ENCODE results near the gene TIMM17A. TPM values are rescaled to one million over a fixed set of nuclear protein-coding genes. Genes with fewer than 3 reads are reported as not detected.

Gene TIMM17A
- total RNA-seq, 2 experiments from 2014 or later: 42.5 to 44.8 TPM

DNA sequence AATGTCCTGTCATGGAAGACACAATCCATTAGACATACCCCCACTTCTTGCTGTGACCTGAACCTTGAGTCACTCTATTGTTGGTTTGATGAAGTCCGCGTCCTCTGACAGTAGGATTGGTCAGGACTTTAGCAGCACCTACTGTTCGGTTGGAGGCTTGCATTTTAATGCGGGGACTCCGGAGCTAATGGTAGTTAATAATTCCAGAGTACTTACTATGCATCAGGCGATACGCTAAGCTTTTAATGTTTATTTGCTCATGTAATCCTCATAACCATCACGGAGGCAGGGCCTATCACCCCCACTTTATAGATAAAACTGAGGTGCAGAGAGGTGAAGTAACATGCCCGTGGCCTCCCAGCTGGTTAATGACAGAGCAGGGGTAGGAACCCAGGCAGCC, 47.2 kb downstream of the TIMM17A start:
- Mint-ChIP-seq H3K4me1 (no peaks in the 10 kb centered on the region), H3K27me3 (no peaks in the 10 kb centered on the region), H3K27ac (no peak overlapping the region), H3K36me3 (ENCODE audit: low read depth) (peaks cover 44% of the 10 kb centered on the region), H3K4me3 (no peak overlapping the region), H3K9me3 (no peaks in the 10 kb centered on the region)
- DNase-seq: no peak
- POLR2A ChIA-PET: no interaction called here
- CTCF ChIA-PET: interaction anchor here (0.6 kb wide), 1 partner anchor 82 kb away, joined by 4 read pairs; no protein-coding TSS in a partner anchor

GRCh38 chr1:202004711-202005110, 49.4 kb downstream of the TIMM17A start:
- Mint-ChIP-seq H3K4me3 (no peak overlapping the region), H3K9me3 (no peaks in the 10 kb centered on the region)

GRCh38 chr1:202005958-202006357, 50.7 kb downstream of the TIMM17A start:
- Mint-ChIP-seq H3K4me3 (no peak overlapping the region), H3K36me3 (ENCODE audit: low read depth) (peaks cover 26% of the 10 kb centered on the region), H3K9me3 (no peaks in the 10 kb centered on the region), H3K27me3 (no peaks in the 10 kb centered on the region), H3K27ac (no peak overlapping the region), H3K4me1 (no peaks in the 10 kb centered on the region)
- no peak for DNase-seq
- ChIA-PET CTCF (interaction anchor here (2.0 kb wide), 1 partner anchor 129 kb away, joined by 4 read pairs; no protein-coding TSS in a partner anchor), POLR2A (interaction anchor here (1.8 kb wide), 1 partner anchor 137 kb away, joined by 4 read pairs; no protein-coding TSS in a partner anchor)

More at GRCh38 chr1:202004711-202005110, 49.4 kb downstream of the TIMM17A start:
- Mint-ChIP-seq H3K27ac (no peak overlapping the region), H3K27me3 (no peaks in the 10 kb centered on the region), H3K4me1 (no peaks in the 10 kb centered on the region), H3K36me3 (ENCODE audit: low read depth) (peaks cover 36% of the 10 kb centered on the region)
- ChIA-PET CTCF (interaction anchor here (0.6 to 1.0 kb wide), 2 partner anchors 12 to 109 kb away, joined by 3 read pairs; no protein-coding TSS in a partner anchor), POLR2A (no interaction called here)
- DNase-seq: no peak

DNA sequence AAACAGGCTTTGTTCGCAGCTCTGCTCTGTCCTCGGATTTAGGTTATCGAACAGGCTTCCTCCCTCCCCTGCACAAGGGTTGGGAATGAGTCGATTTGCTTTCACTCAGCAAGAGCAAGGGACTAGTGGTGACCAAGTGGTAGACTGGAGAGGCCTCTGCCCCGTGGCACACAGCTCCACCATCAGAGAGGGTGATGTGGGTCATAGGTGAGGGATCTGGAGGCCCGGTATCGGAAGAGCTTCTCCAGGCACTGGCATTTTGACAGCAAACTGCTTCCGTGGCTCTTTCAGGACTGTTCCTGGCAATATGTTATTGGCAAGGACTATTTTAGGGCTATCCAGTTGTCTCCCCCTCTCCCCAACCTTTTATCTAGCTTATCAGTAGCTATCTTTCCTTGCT, 52.0 kb downstream of the TIMM17A start:
- H3K4me3 Mint-ChIP-seq: no peak overlapping the region
- no peaks in the 10 kb centered on the region for H3K9me3 Mint-ChIP-seq
- DNase-seq: no peak
- CTCF ChIA-PET: interaction anchor here (0.9 to 2.0 kb wide), 2 partner anchors 9 to 127 kb away, joined by 3 to 4 read pairs; no protein-coding TSS in a partner anchor
- peaks cover 20% of the 10 kb centered on the region for H3K36me3 Mint-ChIP-seq (ENCODE audit: low read depth)
- H3K27me3 Mint-ChIP-seq: no peaks in the 10 kb centered on the region
- POLR2A ChIA-PET: interaction anchor here (1.8 kb wide), 1 partner anchor 136 kb away, joined by 4 read pairs; no protein-coding TSS in a partner anchor
- no peaks in the 10 kb centered on the region for H3K4me1 Mint-ChIP-seq
- no peak overlapping the region for H3K27ac Mint-ChIP-seq

GRCh38 chr1:202007805-202008489, 52.6 kb downstream of the TIMM17A start:
- Mint-ChIP-seq H3K36me3 (ENCODE audit: low read depth) (peaks cover 14% of the 10 kb centered on the region), H3K27me3 (no peaks in the 10 kb centered on the region), H3K9me3 (no peaks in the 10 kb centered on the region), H3K4me3 (no peak overlapping the region), H3K4me1 (no peaks in the 10 kb centered on the region), H3K27ac (no peak overlapping the region)
- CTCF ChIA-PET: interaction anchor here (0.9 to 2.5 kb wide), 5 partner anchors 9 to 178 kb away, joined by 3 to 6 read pairs (median 4); no protein-coding TSS in a partner anchor
- DNase-seq: no peak
- POLR2A ChIA-PET: interaction anchor here (1.8 kb wide), 1 partner anchor 135 kb away, joined by 4 read pairs; no protein-coding TSS in a partner anchor

GRCh38 chr1:202009326-202010179, 54.2 kb downstream of the TIMM17A start:
- DNase-seq: peak; percentile 59
- no peaks in the 10 kb centered on the region for H3K4me1 Mint-ChIP-seq
- peaks cover under 1% of the 10 kb centered on the region for H3K36me3 Mint-ChIP-seq (ENCODE audit: low read depth)
- H3K9me3 Mint-ChIP-seq: no peaks in the 10 kb centered on the region
- H3K27ac Mint-ChIP-seq: no peak overlapping the region
- ChIA-PET POLR2A (no interaction called here), CTCF (interaction anchor here (1.1 to 2.5 kb wide), 5 partner anchors 114 to 180 kb away, joined by 3 to 6 read pairs (median 3); no protein-coding TSS in a partner anchor)
- no peaks in the 10 kb centered on the region for H3K27me3 Mint-ChIP-seq
- no peak overlapping the region for H3K4me3 Mint-ChIP-seq

DNA sequence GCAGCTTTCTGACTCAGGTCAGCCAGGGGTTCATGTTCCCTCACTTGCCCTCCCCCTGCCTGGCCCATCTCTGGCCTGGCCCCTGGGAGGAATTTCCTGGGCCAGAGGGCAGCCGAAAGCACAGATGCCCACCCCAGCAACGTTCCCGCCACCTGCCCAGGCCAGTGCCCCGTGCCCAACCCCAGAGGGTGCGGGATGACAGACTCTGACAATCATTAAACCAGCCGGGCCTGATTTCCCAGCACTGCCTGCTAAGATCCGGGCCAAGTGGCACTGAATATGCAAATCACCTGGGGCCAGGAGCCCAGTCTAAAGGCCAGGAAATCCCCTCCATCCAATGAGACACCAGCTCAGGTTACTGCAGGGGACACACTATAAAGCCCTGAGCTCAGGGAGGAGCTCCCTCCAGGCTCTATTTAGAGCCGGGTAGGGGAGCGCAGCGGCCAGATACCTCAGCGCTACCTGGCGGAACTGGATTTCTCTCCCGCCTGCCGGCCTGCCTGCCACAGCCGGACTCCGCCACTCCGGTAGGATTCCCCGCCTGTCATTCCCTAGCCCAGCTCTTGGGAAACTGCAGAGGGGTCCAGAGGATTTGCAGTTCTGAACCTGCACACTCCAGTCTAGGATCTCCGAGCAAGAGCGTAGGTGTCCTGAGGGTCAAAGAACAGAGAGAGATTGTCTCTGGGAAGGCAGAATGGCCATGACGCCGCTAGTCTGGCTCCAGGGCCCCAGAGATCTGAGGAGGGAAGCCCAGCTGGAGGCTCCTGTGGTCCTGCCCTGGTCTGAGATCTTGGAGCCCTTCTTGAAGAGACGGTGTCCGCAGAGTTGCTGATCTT, 55.1 kb downstream of the TIMM17A start, which contains the start of gene ELF3:
Gene ELF3 (plus strand): TSS at position 408 of the 836 bp plus-strand sequence. CDS start 550 bp downstream, outside the sequence.
- POLR2A ChIA-PET: no interaction called here
- Mint-ChIP-seq H3K9me3 (no peaks in the 10 kb centered on the region), H3K36me3 (ENCODE audit: low read depth) (no peaks in the 10 kb centered on the region), H3K4me1 (no peaks in the 10 kb centered on the region), H3K27ac (no peak within 1 kb of the TSS), H3K27me3 (no peaks in the 10 kb centered on the region), H3K4me3 (no peak within 1 kb of the TSS)
- CTCF ChIA-PET: interaction anchor here (1.2 to 2.5 kb wide), 4 partner anchors 110 to 124 kb away, joined by 3 to 12 read pairs (median 4); no protein-coding TSS in a partner anchor
- DNase-seq: no peak

DNA sequence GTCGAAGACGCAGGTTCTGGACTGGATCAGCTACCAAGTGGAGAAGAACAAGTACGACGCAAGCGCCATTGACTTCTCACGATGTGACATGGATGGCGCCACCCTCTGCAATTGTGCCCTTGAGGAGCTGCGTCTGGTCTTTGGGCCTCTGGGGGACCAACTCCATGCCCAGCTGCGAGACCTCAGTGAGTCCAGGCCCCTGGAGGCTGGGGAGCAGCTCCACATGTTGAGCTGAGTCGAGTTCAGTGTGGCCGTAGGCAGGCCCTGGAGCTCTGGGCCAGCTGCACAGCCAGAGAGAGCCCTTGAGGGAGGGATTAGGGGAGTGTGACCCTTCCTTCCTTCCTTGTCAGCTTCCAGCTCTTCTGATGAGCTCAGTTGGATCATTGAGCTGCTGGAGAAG, 56.7 kb downstream of the TIMM17A start:
- CTCF ChIA-PET: interaction anchor here (0.7 to 2.4 kb wide), 3 partner anchors 12 to 123 kb away, joined by 3 to 12 read pairs (median 8); no protein-coding TSS in a partner anchor
- DNase-seq: no peak
- Mint-ChIP-seq H3K4me1 (peaks cover 2% of the 10 kb centered on the region), H3K4me3 (no peak overlapping the region), H3K9me3 (no peaks in the 10 kb centered on the region), H3K27ac (no peak overlapping the region), H3K36me3 (ENCODE audit: low read depth) (no peaks in the 10 kb centered on the region), H3K27me3 (peaks cover under 1% of the 10 kb centered on the region)
- POLR2A ChIA-PET: no interaction called here

- DNase-seq: no peak
- ChIA-PET POLR2A (no interaction called here), CTCF (interaction anchor here (2.3 to 2.4 kb wide), 2 partner anchors 13 to 122 kb away, joined by 8 to 12 read pairs; no protein-coding TSS in a partner anchor)
- Mint-ChIP-seq H3K36me3 (ENCODE audit: low read depth) (no peaks in the 10 kb centered on the region), H3K27ac (no peak overlapping the region), H3K4me3 (no peak overlapping the region), H3K27me3 (peaks cover 2% of the 10 kb centered on the region), H3K9me3 (no peaks in the 10 kb centered on the region), H3K4me1 (peaks cover 4% of the 10 kb centered on the region)
Measured at GRCh38 chr1:202012544-202013478, 57.5 kb downstream of the TIMM17A start.

- Mint-ChIP-seq H3K4me1 (peaks cover 10% of the 10 kb centered on the region), H3K4me3 (no peak overlapping the region), H3K36me3 (ENCODE audit: low read depth) (no peaks in the 10 kb centered on the region), H3K27me3 (peaks cover 3% of the 10 kb centered on the region), H3K9me3 (no peaks in the 10 kb centered on the region), H3K27ac (no peak overlapping the region)
- POLR2A ChIA-PET: no interaction called here
- CTCF ChIA-PET: interaction anchor here (0.6 to 2.4 kb wide), 2 partner anchors 14 to 311 kb away, joined by 5 to 8 read pairs; no protein-coding TSS in a partner anchor
- DNase-seq: no peak
Measured at GRCh38 chr1:202013603-202014002, 58.3 kb downstream of the TIMM17A start.

GRCh38 chr1:202014060-202014459, 58.8 kb downstream of the TIMM17A start:
- Mint-ChIP-seq H3K4me3 (no peak overlapping the region), H3K4me1 (peaks cover 15% of the 10 kb centered on the region), H3K27me3 (peaks cover 7% of the 10 kb centered on the region), H3K27ac (no peak overlapping the region), H3K36me3 (ENCODE audit: low read depth) (no peaks in the 10 kb centered on the region), H3K9me3 (no peaks in the 10 kb centered on the region)
- ChIA-PET CTCF (interaction anchor here (0.6 to 2.4 kb wide), 3 partner anchors 15 to 311 kb away, joined by 3 to 8 read pairs (median 5); no protein-coding TSS in a partner anchor), POLR2A (no interaction called here)
- no peak for DNase-seq

Data from activated CD4-positive, alpha-beta memory T cell treated with anti-CD3 and anti-CD28 coated beads, Interleukin-2, amount 10 ng/mL, durations not matched to agents 7 days and 5 days (primary cell).